ENCODE measurements around the gene DLX6.

- no peak for TF ChIP-seq CTCF (conservative IDR thresholded peaks at IDR 0.05)
- no peak for TF ChIP-seq EZH2 (IDR thresholded peaks at IDR 0.05; ENCODE audit: low read depth)
These were observed 2.6 kb upstream of the DLX6 start for GRCh38 chr7:97002555-97003261.
